ENCODE results near the gene VWA1.
"Not testable (repeated sequence)": the region's sequence is repeated elsewhere in the genome, so short reads cannot be mapped to it uniquely, and the experiment has no call there.

Gene VWA1

DNA sequence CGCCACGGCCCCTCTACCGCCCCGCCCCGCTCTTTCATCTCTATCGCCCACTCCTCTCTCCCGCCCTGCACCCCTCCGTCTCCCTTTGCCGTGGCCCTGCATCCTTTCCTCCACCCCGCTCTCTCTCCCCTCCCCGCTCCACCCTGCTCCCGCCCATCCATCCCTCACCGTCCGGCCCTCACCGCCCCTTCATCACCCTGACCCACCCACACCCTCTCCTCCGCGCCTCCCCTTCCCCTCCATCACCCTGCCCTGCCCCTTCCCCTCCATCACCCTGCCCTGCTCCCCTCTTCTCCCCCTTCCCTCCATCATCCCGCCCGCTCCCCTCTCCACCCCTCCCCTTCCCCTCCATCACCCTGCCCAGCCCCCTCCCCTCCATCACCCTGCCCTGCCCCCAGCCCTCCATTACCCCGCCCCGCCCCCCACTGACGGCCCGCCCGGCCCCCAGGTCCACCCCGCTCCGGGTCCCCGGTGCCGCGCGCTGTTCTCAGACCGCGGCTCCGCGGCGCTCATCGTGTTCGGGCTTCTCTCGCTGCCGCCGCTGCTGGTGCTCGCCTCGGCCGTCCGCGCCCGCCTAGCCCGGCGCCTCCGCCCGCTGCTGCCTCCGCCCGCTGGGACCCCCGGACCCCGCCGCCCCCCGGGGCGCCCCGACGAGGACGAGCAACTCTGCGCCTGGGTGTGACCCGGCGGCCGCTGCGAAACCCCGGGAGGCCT, 8.2 kb upstream of the VWA1 start:
- TF ChIP-seq, protein P1, sequence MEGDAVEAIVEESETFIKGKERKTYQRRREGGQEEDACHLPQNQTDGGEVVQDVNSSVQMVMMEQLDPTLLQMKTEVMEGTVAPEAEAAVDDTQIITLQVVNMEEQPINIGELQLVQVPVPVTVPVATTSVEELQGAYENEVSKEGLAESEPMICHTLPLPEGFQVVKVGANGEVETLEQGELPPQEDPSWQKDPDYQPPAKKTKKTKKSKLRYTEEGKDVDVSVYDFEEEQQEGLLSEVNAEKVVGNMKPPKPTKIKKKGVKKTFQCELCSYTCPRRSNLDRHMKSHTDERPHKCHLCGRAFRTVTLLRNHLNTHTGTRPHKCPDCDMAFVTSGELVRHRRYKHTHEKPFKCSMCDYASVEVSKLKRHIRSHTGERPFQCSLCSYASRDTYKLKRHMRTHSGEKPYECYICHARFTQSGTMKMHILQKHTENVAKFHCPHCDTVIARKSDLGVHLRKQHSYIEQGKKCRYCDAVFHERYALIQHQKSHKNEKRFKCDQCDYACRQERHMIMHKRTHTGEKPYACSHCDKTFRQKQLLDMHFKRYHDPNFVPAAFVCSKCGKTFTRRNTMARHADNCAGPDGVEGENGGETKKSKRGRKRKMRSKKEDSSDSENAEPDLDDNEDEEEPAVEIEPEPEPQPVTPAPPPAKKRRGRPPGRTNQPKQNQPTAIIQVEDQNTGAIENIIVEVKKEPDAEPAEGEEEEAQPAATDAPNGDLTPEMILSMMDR (IDR thresholded peaks at IDR 0.05): no peak
- Histone ChIP-seq H3K4me3 (peak overlapping the region; percentile 71), H3K27ac (peak overlapping the region in 1 of 2 donors; percentile 63)
- DNase-seq (ENCODE audit: low spot score): no peak

DNA sequence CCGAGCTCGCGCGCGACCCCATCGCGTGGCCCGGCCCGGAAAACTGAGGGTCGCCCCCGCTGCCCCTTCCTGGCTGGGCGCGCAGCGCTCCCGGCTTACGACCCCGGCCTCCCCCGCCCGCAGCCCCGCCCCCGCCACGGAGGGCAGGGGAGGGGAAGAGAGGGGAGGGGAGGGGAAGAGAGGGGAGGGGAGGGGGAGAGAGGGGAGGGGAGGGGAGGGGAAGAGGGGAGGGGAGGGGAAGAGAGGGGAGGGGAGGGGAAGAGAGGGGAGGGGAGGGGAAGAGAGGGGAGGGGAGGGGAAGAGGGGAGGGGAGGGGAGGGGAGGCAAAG, 7.7 kb upstream of the VWA1 start:
- TF ChIP-seq, protein P1 (IDR thresholded peaks at IDR 0.05): no peak
- peak overlapping the region in 1 of 2 donors; percentile 63 for H3K27ac ChIP-seq
- no peak for DNase-seq (ENCODE audit: low spot score)
- peak overlapping the region; percentile 71 for H3K4me3 ChIP-seq

- H3K27ac ChIP-seq: peak overlapping the region in 1 of 2 donors; percentile 69
- TF ChIP-seq, protein P1 (IDR thresholded peaks at IDR 0.05): no peak
- no peak overlapping the region for H3K4me3 ChIP-seq
- DNase-seq (ENCODE audit: low spot score): no peak
Measured at GRCh38 chr1:1428174-1428573, 7.3 kb upstream of the VWA1 start.

DNA sequence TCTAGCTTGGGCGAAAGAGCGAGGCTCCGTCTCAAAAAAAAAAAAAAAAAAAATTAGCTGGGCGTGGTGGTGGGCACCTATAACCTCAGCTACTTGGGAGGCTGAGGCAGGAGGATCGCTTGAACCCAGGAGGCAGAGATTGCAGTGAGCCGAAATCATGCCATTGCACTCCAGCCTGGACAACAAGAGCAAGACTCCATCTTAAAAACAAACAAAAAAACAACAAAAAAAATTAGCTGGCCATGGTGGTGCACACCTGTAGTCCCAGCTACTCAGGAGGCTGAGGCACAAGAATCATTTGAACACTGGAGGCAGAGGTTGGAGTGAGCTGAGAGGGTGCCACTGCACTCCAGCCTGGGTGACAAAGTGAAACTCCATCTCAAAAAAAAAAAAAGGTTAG, 6.5 kb upstream of the VWA1 start:
- H3K27ac ChIP-seq; H3K4me3 ChIP-seq; DNase-seq (ENCODE audit: low spot score): not testable (repeated sequence)

DNA sequence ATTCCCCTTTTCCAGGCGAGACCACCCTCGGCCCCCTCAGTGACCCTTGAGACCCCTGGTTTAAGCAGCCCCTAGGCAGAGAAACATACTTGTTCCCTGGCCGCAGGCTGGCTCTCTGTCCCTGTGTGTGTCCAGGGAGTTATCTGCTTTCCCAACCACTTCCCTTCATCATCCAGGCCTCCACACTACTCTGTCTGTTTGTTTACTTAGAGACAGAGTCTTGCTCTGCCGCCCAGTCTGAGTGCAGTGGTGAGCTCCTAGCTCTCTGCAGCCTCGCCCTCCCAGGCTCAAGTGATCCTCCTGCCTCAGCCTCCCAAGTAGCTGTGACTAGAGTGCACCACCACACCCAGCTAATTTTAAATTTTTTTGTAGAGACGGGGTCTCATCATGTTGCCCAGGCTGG, 5.8 kb upstream of the VWA1 start:
- no peak for DNase-seq (ENCODE audit: low spot score)
- TF ChIP-seq, protein P1 (IDR thresholded peaks at IDR 0.05): no peak
- Histone ChIP-seq H3K4me3 (peak overlapping the region; percentile 39), H3K27ac (peak overlapping the region; percentile 82 to 88)

GRCh38 chr1:1430114-1430982, 5.1 kb upstream of the VWA1 start:
- H3K27ac ChIP-seq: peak overlapping the region; percentile 82 to 88
- no peak for DNase-seq (ENCODE audit: low spot score)
- H3K4me3 ChIP-seq: peak overlapping the region; percentile 39
- TF ChIP-seq, protein P1 (IDR thresholded peaks at IDR 0.05): no peak

DNA sequence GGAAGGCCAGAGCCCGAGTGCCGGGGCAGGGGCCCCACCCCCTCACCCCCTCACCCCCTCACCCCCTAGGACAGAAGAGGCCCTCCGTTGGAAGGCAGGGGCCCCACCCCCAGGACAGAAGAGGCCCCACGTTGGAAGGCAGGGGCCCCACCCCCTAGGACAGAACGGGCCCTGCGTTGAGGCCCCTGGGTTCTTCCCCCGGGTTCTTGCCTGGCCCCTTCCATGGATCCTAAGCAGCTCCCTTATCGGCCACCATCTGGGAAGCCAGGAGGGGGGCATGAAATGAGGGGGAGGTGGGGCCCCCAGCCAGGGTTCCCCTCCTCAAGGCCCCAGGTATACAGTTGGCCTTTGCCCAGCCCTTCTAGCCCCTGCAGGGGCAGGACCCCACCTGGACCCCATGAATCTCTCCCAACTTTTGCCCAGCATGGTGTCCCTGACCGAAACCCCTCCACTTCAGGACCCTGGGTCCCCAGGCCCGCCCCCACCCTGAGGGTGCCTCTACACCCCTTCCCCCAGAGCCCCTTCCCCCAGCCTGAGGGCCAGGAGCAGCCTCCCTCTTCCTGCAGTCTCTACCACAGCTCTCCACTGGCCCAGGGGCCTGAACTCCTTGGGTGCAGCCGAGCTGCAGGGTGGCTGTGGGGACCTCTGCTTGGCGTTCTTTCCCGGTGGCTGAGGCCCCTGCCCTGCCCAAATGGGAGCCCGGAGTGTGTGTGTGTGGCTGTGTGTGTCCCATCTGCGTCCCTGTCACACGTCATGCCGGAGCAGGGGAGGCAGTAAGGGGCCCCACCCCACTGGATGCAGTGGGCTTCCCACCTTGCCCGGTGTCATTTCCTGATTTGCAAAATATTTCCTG, 4.3 kb upstream of the VWA1 start:
- Histone ChIP-seq H3K4me3 (peak overlapping the region; percentile 39), H3K27ac (peak overlapping the region; percentile 82 to 88)
- no peak for DNase-seq (ENCODE audit: low spot score)
- TF ChIP-seq, protein P1 (IDR thresholded peaks at IDR 0.05): no peak

Data from coronary artery (tissue), 2 donors.